ENCODE data around the gene EXOC5.
"Not testable (repeated sequence)": the region's sequence is repeated elsewhere in the genome, so short reads cannot be mapped to it uniquely, and the experiment has no call there.

The EXOC5 gene

GRCh38 chr14:57202672-57203071, 66.0 kb downstream of the EXOC5 start:
- not testable (repeated sequence) for H3K9me3 ChIP-seq (ENCODE audit: insufficient read depth, low read length); H3K27ac ChIP-seq (ENCODE audit: low read length); H4K20me1 ChIP-seq (ENCODE audit: insufficient read depth, low read length); H3K79me2 ChIP-seq (ENCODE audit: low read length); H2AFZ ChIP-seq (ENCODE audit: low read depth, low read length); H3K4me2 ChIP-seq (ENCODE audit: low read length); H3K4me3 ChIP-seq (ENCODE audit: low read length); H3K36me3 ChIP-seq (replicated peaks; ENCODE audit: low read depth, low read length); H3K27me3 ChIP-seq (ENCODE audit: low read depth, low read length); H3K9ac ChIP-seq (ENCODE audit: low read length); H3K4me1 ChIP-seq (ENCODE audit: low read length)
- TF ChIP-seq, protein P1, sequence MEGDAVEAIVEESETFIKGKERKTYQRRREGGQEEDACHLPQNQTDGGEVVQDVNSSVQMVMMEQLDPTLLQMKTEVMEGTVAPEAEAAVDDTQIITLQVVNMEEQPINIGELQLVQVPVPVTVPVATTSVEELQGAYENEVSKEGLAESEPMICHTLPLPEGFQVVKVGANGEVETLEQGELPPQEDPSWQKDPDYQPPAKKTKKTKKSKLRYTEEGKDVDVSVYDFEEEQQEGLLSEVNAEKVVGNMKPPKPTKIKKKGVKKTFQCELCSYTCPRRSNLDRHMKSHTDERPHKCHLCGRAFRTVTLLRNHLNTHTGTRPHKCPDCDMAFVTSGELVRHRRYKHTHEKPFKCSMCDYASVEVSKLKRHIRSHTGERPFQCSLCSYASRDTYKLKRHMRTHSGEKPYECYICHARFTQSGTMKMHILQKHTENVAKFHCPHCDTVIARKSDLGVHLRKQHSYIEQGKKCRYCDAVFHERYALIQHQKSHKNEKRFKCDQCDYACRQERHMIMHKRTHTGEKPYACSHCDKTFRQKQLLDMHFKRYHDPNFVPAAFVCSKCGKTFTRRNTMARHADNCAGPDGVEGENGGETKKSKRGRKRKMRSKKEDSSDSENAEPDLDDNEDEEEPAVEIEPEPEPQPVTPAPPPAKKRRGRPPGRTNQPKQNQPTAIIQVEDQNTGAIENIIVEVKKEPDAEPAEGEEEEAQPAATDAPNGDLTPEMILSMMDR (IDR thresholded peaks at IDR 0.05; ENCODE audit: low read depth, low read length): peak; percentile 9; the same call in 1 of the 2 replicates

- Histone ChIP-seq H3K4me1 (ENCODE audit: low read length) (no peaks in the 10 kb centered on the region), H3K9ac (ENCODE audit: low read length) (no peak overlapping the region), H3K79me2 (ENCODE audit: low read length) (no peaks in the 10 kb centered on the region), H3K4me3 (ENCODE audit: low read length) (no peak overlapping the region), H3K36me3 (replicated peaks; ENCODE audit: low read depth, low read length) (no peaks in the 10 kb centered on the region), H3K27ac (ENCODE audit: low read length) (no peak overlapping the region), H3K9me3 (ENCODE audit: insufficient read depth, low read length) (no peaks in the 10 kb centered on the region), H2AFZ (ENCODE audit: low read depth, low read length) (no peak overlapping the region), H4K20me1 (ENCODE audit: insufficient read depth, low read length) (no peaks in the 10 kb centered on the region), H3K4me2 (ENCODE audit: low read length) (no peak overlapping the region), H3K27me3 (ENCODE audit: low read depth, low read length) (no peaks in the 10 kb centered on the region)
- TF ChIP-seq, protein P1 (IDR thresholded peaks at IDR 0.05; ENCODE audit: low read depth, low read length): no peak
- TF ChIP-seq EZH2phosphoT487 (IDR thresholded peaks at IDR 0.05; ENCODE audit: low read depth): no peak
These were observed 68.8 kb downstream of the EXOC5 start for GRCh38 chr14:57199921-57200320.

DNA sequence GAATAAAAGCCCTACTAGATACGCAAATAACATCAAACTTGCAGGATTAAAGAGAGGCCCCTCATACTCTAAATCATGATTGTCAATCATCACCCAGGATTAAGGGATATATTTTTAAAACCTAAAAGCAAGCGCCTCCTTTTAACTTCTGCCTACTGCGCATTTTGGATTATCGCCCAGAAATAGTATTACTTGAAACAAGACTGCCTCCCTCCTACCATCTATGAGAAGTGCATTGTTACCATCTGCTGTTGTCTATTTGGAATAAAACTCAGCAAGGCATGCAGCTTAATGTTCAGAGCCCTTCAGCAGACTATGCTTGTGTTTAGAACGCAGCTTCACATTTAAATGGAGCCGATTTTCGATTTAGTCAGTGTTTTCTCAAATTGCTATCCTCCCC, 79.6 kb downstream of the EXOC5 start:
- no peaks in the 10 kb centered on the region for H3K4me1 ChIP-seq (ENCODE audit: low read length)
- H3K36me3 ChIP-seq (replicated peaks; ENCODE audit: low read depth, low read length): no peaks in the 10 kb centered on the region
- TF ChIP-seq, protein P1 (IDR thresholded peaks at IDR 0.05; ENCODE audit: low read depth, low read length): no peak
- no peak for TF ChIP-seq EZH2phosphoT487 (IDR thresholded peaks at IDR 0.05; ENCODE audit: low read depth)
- no peak overlapping the region for H3K4me2 ChIP-seq (ENCODE audit: low read length)
- H3K4me3 ChIP-seq (ENCODE audit: low read length): no peak overlapping the region
- H3K9ac ChIP-seq (ENCODE audit: low read length): no peak overlapping the region
- no peak overlapping the region for H2AFZ ChIP-seq (ENCODE audit: low read depth, low read length)
- H3K79me2 ChIP-seq (ENCODE audit: low read length): no peaks in the 10 kb centered on the region
- H3K9me3 ChIP-seq (ENCODE audit: insufficient read depth, low read length): no peaks in the 10 kb centered on the region
- H4K20me1 ChIP-seq (ENCODE audit: insufficient read depth, low read length): no peaks in the 10 kb centered on the region
- peaks cover 7% of the 10 kb centered on the region; the same call in 1 of the 2 replicates for H3K27me3 ChIP-seq (ENCODE audit: low read depth, low read length)
- H3K27ac ChIP-seq (ENCODE audit: low read length): no peak overlapping the region

DNA sequence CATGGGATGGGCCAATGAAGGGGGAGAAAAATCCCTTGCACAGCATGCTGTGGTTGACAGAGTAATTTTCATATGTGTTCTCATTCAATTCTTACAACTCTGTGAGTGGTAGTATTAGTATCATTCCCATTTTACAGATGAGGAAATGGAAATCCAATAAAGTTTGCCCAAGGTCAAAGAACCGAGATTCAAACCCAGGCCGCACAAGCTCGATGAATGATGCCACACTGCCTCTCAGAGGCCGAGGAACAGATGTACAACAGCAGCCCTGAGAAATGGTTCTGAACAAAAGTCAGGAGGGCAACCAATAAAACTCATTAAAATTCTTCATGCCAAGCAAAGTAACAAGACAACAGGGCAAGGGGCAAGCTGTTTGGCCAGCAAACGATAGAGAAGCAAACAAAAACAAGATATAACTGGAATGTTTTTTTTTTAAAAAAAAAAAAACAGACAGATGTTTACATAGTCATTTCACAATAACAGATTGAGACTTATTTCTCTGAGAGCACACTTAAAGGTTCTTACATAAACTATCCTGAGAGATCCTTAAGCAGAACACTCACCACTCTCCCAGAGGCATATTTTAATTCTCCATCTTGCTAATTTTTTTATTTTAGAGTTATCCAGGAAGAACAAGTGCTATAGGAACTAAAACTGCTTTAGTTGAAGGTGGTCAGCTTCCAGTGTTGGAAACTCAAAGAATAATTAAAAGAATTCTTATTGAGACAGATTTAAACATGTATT, 85.8 kb downstream of the EXOC5 start:
- H4K20me1 ChIP-seq (ENCODE audit: insufficient read depth, low read length): no peaks in the 10 kb centered on the region
- no peak overlapping the region for H3K4me2 ChIP-seq (ENCODE audit: low read length)
- no peaks in the 10 kb centered on the region for H3K36me3 ChIP-seq (replicated peaks; ENCODE audit: low read depth, low read length)
- H3K79me2 ChIP-seq (ENCODE audit: low read length): no peaks in the 10 kb centered on the region
- TF ChIP-seq EZH2phosphoT487 (IDR thresholded peaks at IDR 0.05; ENCODE audit: low read depth): no peak
- TF ChIP-seq, protein P1 (IDR thresholded peaks at IDR 0.05; ENCODE audit: low read depth, low read length): peak; percentile 75
- H3K9me3 ChIP-seq (ENCODE audit: insufficient read depth, low read length): no peaks in the 10 kb centered on the region
- no peak overlapping the region for H3K4me3 ChIP-seq (ENCODE audit: low read length)
- no peak overlapping the region for H3K27ac ChIP-seq (ENCODE audit: low read length)
- no peak overlapping the region for H2AFZ ChIP-seq (ENCODE audit: low read depth, low read length)
- peaks cover 12% of the 10 kb centered on the region; the same call in 1 of the 2 replicates for H3K27me3 ChIP-seq (ENCODE audit: low read depth, low read length)
- H3K4me1 ChIP-seq (ENCODE audit: low read length): no peaks in the 10 kb centered on the region
- no peak overlapping the region for H3K9ac ChIP-seq (ENCODE audit: low read length)

All from OCI-LY3 (cell line).